MM.1S (cell line): Measurements from ENCODE around the gene ABTB2.

Source experiments
- CTCF ChIP-seq: fragments of 300-600 bp; sonication (generic); IDR thresholded peaks from 2 replicates; pipeline ENCODE4 v1.5.1; 2016; ENCODE audit warnings: antibody characterized with exemption, low read length, mixed read lengths
- EZH2 ChIP-seq: fragments of 300-600 bp; sonication (generic); optimal IDR thresholded peaks from 2 replicates; pipeline ENCODE3; 2017; ENCODE audit warnings: low read depth, mild to moderate bottlenecking, antibody characterized with exemption, low read length, mixed read lengths

GRCh38 chr11:34341096-34341495 is 16.7 kb downstream of the ABTB2 start:
- TF ChIP-seq CTCF (no peak), EZH2 (no peak)
